SKM-1 (cell line): ENCODE results near the gene PRAMEF11.
"Not testable (repeated sequence)": the region's sequence is repeated elsewhere in the genome, so short reads cannot be mapped to it uniquely, and the experiment has no call there.

ENCODE experiments used
- DNase-seq: peaks from one replicate; lab custom pipeline; 2025; ENCODE audit not compliant: unreplicated experiment; lab: John Stamatoyannopoulos, UW

PRAMEF11 gene

DNA sequence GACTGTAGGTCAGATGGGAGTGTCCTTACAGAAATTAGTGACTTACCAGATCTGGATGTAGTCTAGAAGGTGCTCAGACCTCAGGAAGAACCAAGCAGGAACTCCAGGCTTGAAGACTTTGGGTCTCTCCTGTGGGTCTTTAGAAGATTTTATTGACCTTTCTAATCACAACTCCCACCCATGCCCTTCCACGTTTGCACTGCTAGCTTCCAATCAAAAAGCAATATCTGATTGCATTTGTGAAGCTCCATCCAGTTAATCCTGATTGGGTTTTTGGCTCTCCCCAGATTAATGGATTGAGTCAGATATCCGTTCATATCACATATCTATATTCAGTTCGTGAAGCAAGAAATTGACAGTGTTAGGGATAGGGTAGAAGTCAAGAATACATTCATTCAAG lies at the start of gene PRAMEF11:
TSS of gene PRAMEF11 (minus strand) at position 101 of the 400 bp plus-strand sequence. CDS start 2,621 bp downstream, outside the sequence.
- DNase-seq: not testable (repeated sequence)

DNA sequence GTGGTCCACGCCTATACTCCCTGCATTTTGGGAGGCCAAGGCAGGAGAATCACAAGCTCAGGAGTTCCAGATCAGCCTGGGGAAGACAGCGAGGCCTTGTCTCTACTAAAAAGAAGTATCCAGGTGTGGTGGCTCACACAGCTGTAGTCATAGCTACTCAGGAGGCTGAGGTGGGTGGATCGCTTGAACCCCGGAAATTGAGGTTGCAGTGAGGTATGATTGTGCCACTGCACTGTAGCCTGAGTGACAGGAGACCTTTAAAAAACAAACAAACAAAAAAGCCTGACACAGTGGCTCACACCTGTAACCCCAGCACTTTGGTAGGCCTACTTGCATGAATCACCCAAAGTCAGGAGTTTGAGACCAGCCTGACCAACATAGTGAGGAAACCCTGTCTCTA lies 47.2 kb upstream of the PRAMEF11 start:
- DNase-seq: not testable (repeated sequence)

DNA sequence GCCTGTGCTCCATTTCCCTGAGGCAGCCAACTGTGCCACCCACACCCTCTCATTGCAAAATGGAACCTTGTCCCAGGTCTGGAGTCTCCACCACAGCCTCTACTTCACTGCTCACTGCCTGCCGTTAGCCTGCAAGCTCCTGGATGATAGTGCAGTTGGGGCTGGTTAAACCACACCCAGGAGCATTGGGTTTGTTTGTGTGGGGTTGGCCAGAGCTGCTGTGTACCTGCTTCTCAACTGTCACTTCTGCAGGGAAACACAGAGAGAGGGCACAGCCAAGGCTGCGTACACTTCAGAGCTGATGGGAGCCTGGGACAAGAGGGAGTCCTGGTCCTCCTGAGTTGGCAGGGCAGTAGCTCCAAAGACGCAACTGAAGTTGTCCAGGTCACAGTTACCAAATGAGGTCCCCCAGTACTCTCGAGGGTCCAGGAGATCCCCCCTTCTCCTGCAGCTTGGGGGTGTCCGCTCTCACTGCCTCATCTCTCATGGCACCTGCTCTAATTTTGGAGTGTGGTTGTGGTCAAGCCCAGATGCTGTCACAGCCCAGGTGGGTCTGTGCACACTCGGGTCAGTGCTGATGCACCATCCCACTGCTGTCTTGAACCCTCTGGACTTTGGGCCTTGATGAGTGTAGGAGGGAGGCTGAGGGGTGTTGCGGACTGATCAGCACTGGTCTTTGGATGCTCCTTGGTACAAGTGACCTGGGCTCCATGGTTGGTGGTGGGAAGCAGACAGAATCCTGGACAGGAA lies 32.1 kb upstream of the PRAMEF11 start:
- DNase-seq: not testable (repeated sequence)

DNA sequence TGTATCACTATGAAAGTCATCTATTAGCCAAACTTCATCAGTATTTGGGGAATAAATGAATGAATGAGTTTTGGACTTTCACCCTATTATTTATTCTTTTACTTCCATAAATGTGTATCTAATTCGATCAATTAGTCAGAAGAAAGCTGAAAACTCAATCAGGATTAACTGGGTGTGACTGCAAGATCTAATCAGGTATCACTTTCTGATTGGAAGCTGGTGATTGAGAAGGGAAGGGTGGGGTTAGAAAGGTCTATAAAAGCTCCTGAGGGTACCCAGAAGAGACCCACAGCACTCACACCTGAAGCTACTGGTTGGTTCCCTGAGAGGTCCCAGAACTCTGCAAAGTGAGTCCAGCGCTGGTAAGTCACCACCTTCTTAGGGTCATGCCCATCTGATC lies 25.6 kb upstream of the PRAMEF11 start, which contains the start of gene PRAMEF2:
TSS of gene PRAMEF2 (plus strand) at position 301 of the 400 bp plus-strand sequence. CDS start 1,924 bp downstream, outside the sequence.
- not testable (repeated sequence) for DNase-seq

DNA sequence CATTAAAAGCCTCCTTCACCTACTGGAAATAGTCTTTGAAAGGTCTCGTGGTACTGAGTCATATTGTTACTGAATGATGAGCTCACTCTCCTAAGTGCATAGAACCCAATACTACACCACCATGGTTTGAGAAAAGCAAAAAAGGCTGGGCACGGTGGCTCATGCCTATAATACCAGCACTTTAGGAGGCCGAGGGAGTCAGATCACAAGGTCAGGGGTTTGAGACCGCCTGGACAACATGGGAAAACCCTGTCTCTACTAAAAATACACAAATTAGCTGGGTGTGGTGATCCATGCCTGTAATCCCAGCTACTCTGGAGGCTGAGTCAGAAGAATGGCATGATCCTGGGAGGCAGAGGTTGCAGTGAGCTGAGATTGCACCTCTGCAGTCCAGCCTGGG lies 20.6 kb upstream of the PRAMEF11 start:
- DNase-seq: no peak

DNA sequence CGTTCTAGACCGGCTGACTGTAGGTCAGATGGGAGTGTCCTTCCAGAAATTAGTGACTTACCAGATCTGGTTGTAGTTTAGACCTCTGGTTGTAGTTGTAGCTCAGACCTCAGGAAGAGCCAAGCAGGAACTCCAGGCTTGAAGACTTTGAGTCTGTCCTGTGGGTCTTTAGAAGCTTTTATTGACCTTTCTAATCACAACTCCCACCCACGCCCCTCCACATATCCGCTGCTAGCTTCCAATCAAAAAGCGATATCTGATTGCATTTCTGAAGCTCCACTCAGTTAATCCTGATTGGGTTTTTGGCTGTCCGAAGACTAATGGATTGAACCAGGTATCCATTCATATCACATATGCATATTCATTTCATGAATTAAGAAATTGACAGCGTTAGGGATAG lies 17.4 kb upstream of the PRAMEF11 start, which contains the start of gene HNRNPCL1:
TSS of gene HNRNPCL1 (minus strand) at position 101 of the 400 bp plus-strand sequence. CDS start 431 bp downstream, outside the sequence.
- not testable (repeated sequence) for DNase-seq

DNA sequence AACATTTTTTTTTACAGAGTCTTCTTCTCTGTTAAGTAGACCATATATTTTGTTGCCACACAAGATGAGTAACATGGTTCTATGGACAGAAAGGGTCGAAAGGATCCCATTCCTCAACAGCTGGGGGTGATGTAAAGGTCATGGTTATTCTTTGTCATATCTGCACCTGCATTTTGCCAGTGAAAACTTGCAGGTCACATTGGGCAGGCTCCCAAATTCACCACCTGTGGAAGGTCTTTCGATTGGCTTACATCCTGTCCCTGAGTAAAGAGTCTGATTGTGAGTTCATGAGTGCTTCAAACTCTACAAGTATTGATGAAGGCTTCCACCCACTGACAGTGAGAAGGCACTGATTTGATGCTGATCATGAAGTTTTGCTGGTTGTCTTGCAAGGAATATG lies 2.0 kb upstream of the PRAMEF11 start:
- not testable (repeated sequence) for DNase-seq

DNA sequence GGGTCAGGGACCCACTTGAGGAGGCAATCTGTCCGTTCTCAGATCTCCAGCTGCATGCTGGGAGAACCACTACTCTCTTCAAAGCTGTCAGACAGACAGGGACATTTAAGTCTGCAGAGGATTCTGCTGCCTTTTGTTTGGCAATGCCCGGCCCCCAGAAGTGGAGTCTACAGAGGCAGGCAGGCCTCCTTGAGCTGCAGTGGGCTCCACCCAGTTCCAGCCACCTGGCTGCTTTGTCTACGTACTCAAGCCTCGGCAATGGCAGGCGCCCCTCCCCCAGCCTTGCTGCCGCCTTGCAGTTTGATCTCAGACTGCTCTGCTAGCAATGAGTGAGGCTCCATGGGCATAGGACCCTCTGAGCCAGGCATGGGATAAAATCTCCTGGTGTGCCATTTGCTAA lies 12.1 kb downstream of the PRAMEF11 start:
- not testable (repeated sequence) for DNase-seq

DNA sequence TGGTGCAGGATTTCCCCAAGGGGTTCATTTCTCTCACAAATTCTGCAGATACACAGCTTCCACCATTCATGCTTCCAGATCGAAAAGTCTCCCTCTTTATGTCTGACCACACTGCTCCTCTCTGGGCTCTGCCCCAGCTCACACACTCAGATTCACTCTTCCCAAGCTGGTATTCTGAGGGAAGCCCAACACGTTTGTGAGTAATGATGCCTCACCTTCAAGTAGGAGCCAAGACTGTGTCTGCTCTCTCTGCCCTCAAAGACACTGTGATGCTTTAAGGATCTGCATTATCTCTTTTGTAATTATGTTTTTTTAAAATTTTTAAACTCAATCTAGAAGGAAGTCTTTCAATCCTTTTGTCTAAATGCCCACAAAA lies 19.8 kb downstream of the PRAMEF11 start:
- DNase-seq: no peak

DNA sequence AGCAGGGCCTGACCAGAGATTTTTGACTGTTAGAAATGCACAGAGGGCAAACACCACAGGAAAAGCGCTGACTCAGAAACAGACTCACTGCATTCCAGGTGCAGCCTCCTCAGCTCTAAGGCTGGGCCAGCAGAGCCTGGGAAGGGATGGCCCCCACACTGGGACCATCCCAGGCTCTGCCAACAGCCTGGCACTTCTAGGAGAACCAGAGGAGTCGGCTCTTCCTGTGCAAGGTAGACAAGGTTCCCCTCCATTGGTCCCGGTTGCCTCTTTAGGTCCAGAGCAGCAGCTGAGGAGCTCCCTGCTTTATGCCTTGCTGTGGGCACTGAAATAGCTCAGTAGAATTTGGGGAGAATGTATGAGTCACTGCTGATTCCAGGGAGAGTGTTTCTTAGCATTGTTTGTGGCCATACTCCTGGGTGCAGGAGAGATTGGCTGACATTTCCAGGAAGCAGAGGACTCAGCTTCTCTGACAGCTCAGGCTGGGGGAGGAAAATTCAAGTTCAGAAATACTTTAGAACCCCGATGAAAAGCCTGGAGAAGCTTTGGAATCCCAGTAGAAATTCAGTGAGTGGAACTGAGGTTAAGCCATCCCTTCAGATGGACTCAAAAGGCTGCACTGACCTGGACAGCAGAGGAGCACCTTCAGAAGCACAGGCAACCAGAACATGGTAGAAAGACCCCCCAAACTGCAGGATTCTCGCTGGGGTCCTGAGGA lies 20.4 kb downstream of the PRAMEF11 start:
- DNase-seq: no peak

DNA sequence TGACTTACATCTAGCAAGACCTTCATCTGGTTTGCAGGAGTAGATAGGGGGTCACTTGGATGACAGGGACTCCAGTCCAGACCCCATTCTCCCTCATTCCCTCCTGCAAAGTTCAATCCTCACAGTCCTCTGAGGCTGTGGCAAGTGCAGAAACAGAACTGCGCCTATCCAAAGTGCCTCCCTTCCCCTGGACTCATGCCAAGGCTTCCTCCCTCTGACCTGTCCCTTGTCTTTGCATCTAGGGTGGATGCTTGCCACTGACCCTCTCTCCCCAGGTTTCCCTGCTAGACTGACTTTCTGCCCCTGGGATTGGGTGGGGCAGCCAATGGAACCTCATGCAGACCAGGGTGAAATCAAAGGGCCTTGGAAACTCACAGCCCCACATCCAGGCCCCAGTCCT lies 21.3 kb downstream of the PRAMEF11 start:
- DNase-seq: no peak

DNA sequence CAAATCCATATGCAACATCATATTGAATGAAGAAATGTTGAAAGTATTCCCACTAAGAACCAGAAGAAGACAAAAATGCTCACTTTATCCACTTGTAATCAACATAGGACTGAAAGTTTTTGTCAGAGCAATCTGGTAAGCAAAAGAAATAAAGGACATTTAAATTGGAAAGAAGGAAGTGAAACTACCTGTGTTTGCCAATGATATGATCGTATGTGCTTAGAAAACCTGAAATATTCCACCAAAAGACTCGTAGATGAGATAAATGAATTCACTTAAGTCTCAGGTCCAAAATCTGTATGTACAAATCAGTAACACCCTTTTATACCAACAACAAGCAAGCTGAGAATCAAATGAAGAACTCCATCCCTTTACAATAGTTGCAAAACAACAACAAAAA lies 31.5 kb downstream of the PRAMEF11 start:
- no peak for DNase-seq

DNA sequence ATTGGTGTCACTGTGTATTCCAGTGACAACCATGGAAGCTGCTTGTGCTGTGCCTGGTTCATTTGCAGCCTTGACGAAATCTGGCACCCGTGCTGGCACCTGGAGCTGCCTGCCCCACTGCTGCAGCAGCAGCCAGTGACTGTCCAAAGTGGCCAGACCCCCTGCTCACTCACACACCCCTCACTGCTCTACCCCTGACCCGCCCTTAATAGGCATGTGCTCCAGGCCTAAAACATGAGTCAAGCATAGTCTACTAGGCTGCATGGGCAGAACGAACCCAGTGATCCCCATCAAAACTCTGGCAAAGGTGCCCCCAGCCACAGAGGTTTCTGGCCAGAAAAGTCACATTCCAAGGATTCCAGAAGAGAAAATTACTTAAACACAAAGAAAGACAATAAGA lies 32.3 kb downstream of the PRAMEF11 start:
- DNase-seq: no peak

DNA sequence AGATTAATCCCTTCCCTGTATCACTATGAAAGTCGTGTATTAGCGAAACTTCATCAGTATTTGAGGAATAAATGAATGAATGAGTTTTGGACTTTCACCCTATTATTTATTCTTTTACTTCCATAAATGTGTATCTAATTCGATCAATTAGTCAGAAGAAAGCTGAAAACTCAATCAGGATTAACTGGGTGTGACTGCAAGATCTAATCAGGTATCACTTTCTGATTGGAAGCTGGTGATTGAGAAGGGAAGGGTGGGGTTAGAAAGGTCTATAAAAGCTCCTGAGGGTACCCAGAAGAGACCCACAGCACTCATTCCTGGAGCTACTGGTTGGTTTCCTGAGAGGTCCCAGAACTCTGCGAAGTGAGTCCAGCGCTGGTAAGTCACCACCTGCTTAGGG lies 40.1 kb downstream of the PRAMEF11 start, which contains the start of gene PRAMEF1:
TSS of gene PRAMEF1 (plus strand) at position 301 of the 400 bp plus-strand sequence. CDS start 1,831 bp downstream, outside the sequence.
- DNase-seq: not testable (repeated sequence)

DNA sequence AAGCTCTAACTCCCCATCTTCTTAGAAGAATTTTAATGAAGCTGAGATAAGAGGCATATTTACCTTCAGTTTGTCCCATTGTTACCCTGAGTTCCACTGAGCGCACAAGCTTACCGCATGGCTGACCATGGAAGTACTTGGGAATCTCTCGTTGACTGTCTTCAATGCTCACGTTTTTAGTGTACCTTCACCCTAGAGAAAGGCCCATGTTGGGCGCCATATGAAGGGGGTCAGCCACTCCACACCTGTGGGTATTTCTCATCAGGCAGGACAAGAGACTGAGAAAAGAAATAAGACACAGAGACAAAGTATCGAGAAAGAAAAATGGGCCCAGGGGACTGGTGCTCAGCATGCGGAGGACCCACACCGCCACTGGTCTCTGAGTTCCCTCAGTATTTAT lies 46.5 kb downstream of the PRAMEF11 start:
- DNase-seq: not testable (repeated sequence)

DNA sequence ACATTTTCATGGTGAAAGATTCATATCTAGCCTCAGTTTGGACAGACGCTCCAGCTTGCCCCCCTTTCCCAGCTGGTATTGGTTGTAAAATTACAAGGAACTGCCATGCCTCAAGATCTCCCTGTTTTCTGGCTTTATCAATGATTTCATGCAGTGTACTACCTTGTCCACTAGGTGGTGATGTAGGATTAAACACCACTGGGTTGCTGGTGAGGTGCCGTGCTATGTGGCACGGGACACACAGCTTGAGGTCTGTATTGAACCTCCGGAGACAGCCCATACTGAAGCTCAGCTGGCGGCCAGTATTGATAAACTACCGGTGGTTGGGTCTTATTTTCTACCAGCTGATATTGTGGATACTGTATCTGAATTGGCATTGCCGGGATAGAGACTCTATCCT lies 47.4 kb downstream of the PRAMEF11 start:
- DNase-seq: not testable (repeated sequence)

DNA sequence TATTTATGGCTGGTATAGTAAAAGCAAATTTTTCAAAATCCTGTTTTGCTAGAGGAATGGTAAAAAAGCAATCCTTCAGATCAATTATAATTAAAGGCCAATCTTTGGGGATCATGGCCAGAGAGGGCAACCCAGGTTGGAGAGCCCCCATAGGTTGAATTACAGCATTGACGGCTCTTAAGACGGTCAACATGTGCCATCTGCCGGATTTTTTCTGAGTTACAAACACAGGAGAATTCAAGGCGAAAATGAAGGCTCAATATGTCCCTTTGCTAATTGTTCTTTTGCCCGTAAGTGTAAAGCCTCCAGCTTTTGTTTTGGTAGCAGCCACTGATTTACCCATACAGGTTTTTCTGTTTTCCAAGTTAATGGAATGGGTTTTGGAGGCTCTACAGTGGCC lies 49.7 kb downstream of the PRAMEF11 start:
- DNase-seq: not testable (repeated sequence)

DNA sequence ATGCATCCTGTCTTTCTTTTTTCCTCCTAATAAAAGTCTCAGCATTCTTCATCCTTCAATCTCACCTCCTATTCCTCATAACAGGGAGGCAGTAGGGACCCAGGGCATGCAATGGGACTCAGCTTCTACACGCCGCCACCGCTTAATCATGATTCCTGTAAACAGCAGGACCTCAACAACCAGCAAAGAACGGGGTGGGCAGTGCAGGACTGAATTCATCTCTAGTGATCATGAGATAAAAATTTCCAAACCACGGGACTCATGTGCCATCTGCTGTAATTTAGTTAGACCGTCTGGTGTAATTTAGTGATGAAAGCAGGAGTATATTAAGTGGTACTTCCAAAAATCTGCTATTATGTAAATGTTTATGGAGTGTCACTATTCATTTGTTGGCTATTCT lies 52.3 kb downstream of the PRAMEF11 start:
- DNase-seq: no peak

DNA sequence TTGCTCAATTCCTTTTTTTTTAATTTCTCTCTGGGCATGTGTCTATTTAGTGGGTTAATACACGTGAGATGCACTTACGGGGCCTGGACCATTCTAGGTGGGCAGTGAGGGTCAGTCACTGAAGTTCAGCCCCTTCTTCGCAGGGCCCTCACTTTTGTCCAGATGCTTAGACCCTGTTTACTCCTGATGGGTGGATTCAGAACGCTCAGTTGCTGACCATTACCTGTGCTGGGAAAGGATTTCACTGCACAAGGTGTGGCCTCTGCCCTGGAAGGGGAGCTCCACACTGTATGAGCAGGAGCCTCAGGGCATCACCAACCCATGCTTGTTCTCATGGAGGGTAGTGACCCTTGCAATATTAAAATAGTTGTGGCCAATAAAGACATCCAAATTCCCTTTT lies 53.1 kb downstream of the PRAMEF11 start:
- DNase-seq: no peak

DNA sequence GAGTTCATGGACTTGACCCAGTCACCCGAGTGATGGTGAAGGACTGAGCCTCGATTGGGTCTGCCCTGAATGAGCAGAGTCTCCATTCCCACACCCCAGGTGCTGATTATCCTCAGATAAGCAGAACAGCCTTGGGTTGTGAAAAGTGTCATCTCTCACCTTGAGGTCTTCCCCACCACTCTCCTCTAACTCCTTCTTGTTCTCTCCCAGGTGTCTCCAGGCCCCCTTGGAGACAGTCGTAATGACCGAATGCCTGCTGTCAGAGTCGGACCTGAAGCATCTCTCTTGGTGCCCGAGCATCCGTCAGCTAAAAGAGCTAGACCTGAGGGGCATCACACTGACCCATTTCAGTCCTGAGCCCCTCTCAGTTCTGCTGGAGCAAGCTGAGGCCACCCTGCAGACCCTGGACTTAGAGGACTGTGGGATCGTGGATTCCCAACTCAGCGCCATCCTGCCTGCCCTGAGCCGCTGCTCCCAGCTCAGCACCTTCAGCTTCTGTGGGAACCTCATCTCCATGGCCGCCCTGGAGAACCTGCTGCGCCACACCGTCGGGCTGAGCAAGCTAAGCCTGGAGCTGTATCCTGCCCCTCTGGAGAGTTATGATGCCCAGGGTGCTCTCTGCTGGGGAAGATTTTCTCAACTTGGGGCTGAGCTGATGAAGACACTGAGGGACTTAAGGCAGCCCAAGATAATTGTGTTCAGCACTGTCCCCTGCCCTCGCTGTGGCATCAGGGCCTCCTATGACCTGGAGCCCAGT lies 54.2 kb downstream of the PRAMEF11 start:
- DNase-seq: no peak

DNA sequence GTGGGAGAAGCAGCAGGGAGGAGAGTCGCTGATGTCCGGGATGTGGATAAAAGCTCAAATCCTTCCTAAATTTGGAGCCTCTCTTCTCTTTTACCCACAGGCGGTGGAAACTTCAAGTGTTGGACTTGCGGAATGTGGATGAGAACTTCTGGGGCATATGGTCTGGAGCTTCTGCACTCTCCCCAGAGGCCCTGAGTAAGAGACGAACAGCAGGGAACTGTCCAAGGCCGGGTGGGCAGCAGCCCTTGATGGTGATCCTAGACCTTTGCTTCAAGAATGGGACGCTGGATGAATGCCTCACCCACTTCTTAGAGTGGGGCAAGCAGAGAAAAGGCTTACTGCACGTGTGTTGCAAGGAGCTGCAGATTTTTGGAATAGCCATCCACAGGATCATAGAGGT lies 55.8 kb downstream of the PRAMEF11 start:
- no peak for DNase-seq
